Mesendoderm (in vitro differentiated cells): ENCODE data around the gene TUT4.
A peak's percentile ranks its signal among the peaks of the same experiment; 100 is the strongest.
"Not testable (repeated sequence)": the region's sequence is repeated elsewhere in the genome, so short reads cannot be mapped to it uniquely, and the experiment has no call there.

Experiments
- DNase-seq: peaks from one replicate; pipeline ENCODE4 v3.0.0; 2013
- H2AK5ac ChIP-seq: 2 replicates; pipeline ENCODE4 v1.6.1; 2013; ENCODE audit warnings: low read length, inconsistent platforms
- H2BK120ac ChIP-seq: 2 replicates; pipeline ENCODE4 v1.6.1; 2013; ENCODE audit warnings: low read depth, mild to moderate bottlenecking, low read length, moderate library complexity, mixed read lengths
- H2BK15ac ChIP-seq: replicated peaks from 2 replicates; pipeline ENCODE4 v1.6.1; 2013; ENCODE audit warnings: low read depth, mild to moderate bottlenecking, moderate library complexity
- H2BK5ac ChIP-seq: 2 replicates; pipeline ENCODE4 v1.6.1; 2013; ENCODE audit warnings: low read length, inconsistent platforms
- H3K18ac ChIP-seq: 2 replicates; pipeline ENCODE4 v1.6.1; 2013; ENCODE audit warnings: mild to moderate bottlenecking, low read length, mixed read lengths
- H3K23ac ChIP-seq: one replicate; pipeline ENCODE4 v1.6.1; 2013; ENCODE audit warnings: low read length
- H3K27ac ChIP-seq: 2 replicates; pipeline ENCODE4 v1.5.1; 2013; ENCODE audit warnings: low read depth, mild to moderate bottlenecking, inconsistent platforms, low read length, moderate library complexity
- H3K27me3 ChIP-seq: 2 replicates; pipeline ENCODE4 v1.6.1; 2013; ENCODE audit warnings: low read length, control low read depth, mild to moderate bottlenecking, inconsistent platforms; ENCODE audit not compliant: insufficient read depth, poor library complexity
- H3K36me3 ChIP-seq: 2 replicates; pipeline ENCODE4 v1.6.1; 2013; ENCODE audit warnings: low read length, inconsistent platforms; ENCODE audit not compliant: control insufficient read depth, insufficient read depth
- H3K4ac ChIP-seq: one replicate; pipeline ENCODE4 v1.6.1; 2013; ENCODE audit warnings: low read depth, mild to moderate bottlenecking, low read length, moderate library complexity
- H3K4me1 ChIP-seq: 2 replicates; pipeline ENCODE4 v1.6.1; 2013; ENCODE audit warnings: low read depth, low read length, inconsistent platforms; ENCODE audit not compliant: control insufficient read depth
- H3K4me2 ChIP-seq: 2 replicates; pipeline ENCODE4 v1.6.1; 2013; ENCODE audit warnings: low read length
- H3K4me3 ChIP-seq: 2 replicates; pipeline ENCODE4 v1.5.1; 2013; ENCODE audit warnings: mild to moderate bottlenecking, low read length
- H3K56ac ChIP-seq: one replicate; pipeline ENCODE4 v1.6.1; 2013; ENCODE audit warnings: low read length
- H3K79me1 ChIP-seq: 2 replicates; pipeline ENCODE4 v1.6.1; 2013; ENCODE audit warnings: low read length, inconsistent platforms
- H3K79me2 ChIP-seq: 2 replicates; pipeline ENCODE4 v1.6.1; 2013; ENCODE audit warnings: mild to moderate bottlenecking, low read length; ENCODE audit not compliant: control insufficient read depth, insufficient read depth
- H3K9ac ChIP-seq: 2 replicates; pipeline ENCODE4 v1.6.1; 2013; ENCODE audit warnings: low read length, inconsistent platforms
- H4K5ac ChIP-seq: one replicate; pipeline ENCODE4 v1.6.1; 2013; ENCODE audit warnings: low read length
- H4K8ac ChIP-seq: one replicate; pipeline ENCODE4 v1.6.1; 2013; ENCODE audit warnings: low read depth, mild to moderate bottlenecking, control low read depth, low read length, moderate library complexity
- WGBS: extraction: QIAGEN DNeasy Blood & Tissue Kit; methylation state at CpG from one replicate; pipeline ENCODE4 v1.1.7; 2013; ENCODE audit warnings: low lambda C conversion rate, missing lambda C conversion rate; ENCODE audit not compliant: insufficient coverage; ENCODE audit errors: extremely low coverage; 5-methylcytosine and 5-hydroxymethylcytosine counted together

TUT4 gene

GRCh38 chr1:52578066-52578465, 25.2 kb upstream of the TUT4 start:
- H3K23ac ChIP-seq, H2BK15ac ChIP-seq, DNase-seq, H3K4me3 ChIP-seq, H3K36me3 ChIP-seq, H3K4me2 ChIP-seq, H3K27ac ChIP-seq, H2AK5ac ChIP-seq, H3K4me1 ChIP-seq, H3K79me1 ChIP-seq, H3K79me2 ChIP-seq, H2BK120ac ChIP-seq, H4K8ac ChIP-seq, H2BK5ac ChIP-seq, H3K56ac ChIP-seq, H3K4ac ChIP-seq, H4K5ac ChIP-seq, H3K18ac ChIP-seq, H3K9ac ChIP-seq, H3K27me3 ChIP-seq: not testable (repeated sequence)
- no CpG with 5 or more reads among the region's 3 CpGs for WGBS

- Histone ChIP-seq H4K5ac (no peak overlapping the region), H2AK5ac (no peak overlapping the region), H3K18ac (no peak overlapping the region), H2BK120ac (no peak overlapping the region), H3K9ac (no peak overlapping the region), H3K4ac (no peak overlapping the region), H2BK5ac (no peak overlapping the region), H3K4me3 (no peak overlapping the region), H3K23ac (no peak overlapping the region), H3K36me3 (no peaks in the 10 kb centered on the region), H2BK15ac (no peak overlapping the region), H3K27ac (no peak overlapping the region), H4K8ac (no peak overlapping the region), H3K4me1 (no peaks in the 10 kb centered on the region), H3K27me3 (no peaks in the 10 kb centered on the region), H3K56ac (no peak overlapping the region), H3K79me2 (no peaks in the 10 kb centered on the region), H3K79me1 (no peaks in the 10 kb centered on the region), H3K4me2 (no peak overlapping the region)
- no CpG with 5 or more reads among the region's 1 CpG for WGBS
- no peak for DNase-seq
Observed at GRCh38 chr1:52576074-52576473, 23.2 kb upstream of the TUT4 start.

DNA sequence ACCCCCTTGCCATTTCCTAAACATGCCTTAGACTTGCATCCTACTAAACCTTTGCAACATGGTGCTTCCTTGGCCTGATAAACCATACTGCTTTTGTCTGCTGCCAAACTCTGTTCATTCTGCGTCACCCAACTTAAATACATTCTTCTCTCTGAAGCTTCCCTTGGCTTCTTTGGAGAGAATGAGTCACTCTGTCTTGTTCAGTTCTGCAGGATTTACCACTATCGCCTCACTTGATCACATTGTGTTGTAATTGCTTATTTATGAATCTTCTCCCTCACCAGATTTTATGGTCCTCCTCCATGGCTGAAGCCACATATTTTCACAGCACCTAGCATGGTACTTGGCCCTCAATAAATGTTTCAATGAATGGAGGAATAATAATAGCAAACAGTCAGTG, 21.7 kb upstream of the TUT4 start:
- Histone ChIP-seq H3K27ac (no peak overlapping the region), H2BK15ac (no peak overlapping the region), H4K8ac (no peak overlapping the region), H2AK5ac (no peak overlapping the region), H3K9ac (no peak overlapping the region), H4K5ac (no peak overlapping the region), H3K18ac (no peak overlapping the region), H3K56ac (no peak overlapping the region), H3K36me3 (no peaks in the 10 kb centered on the region), H3K79me2 (no peaks in the 10 kb centered on the region), H2BK120ac (no peak overlapping the region), H3K23ac (no peak overlapping the region), H3K4me2 (no peak overlapping the region), H2BK5ac (no peak overlapping the region), H3K4ac (no peak overlapping the region), H3K27me3 (no peaks in the 10 kb centered on the region), H3K79me1 (no peaks in the 10 kb centered on the region), H3K4me1 (no peaks in the 10 kb centered on the region), H3K4me3 (no peak overlapping the region)
- no peak for DNase-seq
- no CpG with 5 or more reads among the region's 2 CpGs for WGBS

DNA sequence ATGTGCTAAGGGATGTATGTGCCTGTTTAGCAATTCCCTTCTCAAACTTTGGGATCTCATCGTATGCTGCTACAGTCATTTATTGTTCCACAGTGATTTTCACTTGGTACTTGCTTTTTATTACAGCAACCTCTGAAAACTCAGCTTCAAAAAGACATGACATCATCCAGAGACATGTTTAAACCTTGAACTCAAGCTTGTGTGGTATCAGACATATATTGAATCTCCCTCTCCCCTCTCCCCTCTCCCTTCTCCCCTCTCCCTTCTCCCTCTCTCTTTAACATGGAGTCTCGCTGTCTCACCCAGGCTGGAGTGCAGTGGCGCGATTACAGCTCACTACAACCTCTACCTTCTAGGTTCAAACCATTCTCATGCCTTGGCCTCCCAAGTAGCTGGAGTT, 19.5 kb upstream of the TUT4 start:
- Histone ChIP-seq H3K27me3 (no peaks in the 10 kb centered on the region), H3K4me2 (no peak overlapping the region), H3K36me3 (no peaks in the 10 kb centered on the region), H2BK5ac (no peak overlapping the region), H2BK120ac (no peak overlapping the region), H3K18ac (no peak overlapping the region), H4K8ac (no peak overlapping the region), H2AK5ac (no peak overlapping the region), H3K27ac (no peak overlapping the region), H3K9ac (no peak overlapping the region), H3K4me3 (no peak overlapping the region), H3K23ac (no peak overlapping the region), H3K56ac (no peak overlapping the region), H3K79me1 (no peaks in the 10 kb centered on the region), H3K79me2 (no peaks in the 10 kb centered on the region), H3K4me1 (no peaks in the 10 kb centered on the region), H4K5ac (no peak overlapping the region), H2BK15ac (no peak overlapping the region), H3K4ac (no peak overlapping the region)
- no CpG with 5 or more reads among the region's 4 CpGs for WGBS
- DNase-seq = no peak

GRCh38 chr1:52571783-52572182, 18.9 kb upstream of the TUT4 start:
- Histone ChIP-seq H3K4me2 (no peak overlapping the region), H2BK15ac (no peak overlapping the region), H2BK120ac (no peak overlapping the region), H3K36me3 (no peaks in the 10 kb centered on the region), H4K8ac (no peak overlapping the region), H3K56ac (no peak overlapping the region), H3K23ac (no peak overlapping the region), H3K4me3 (no peak overlapping the region), H3K4me1 (no peaks in the 10 kb centered on the region), H3K79me2 (no peaks in the 10 kb centered on the region), H3K79me1 (no peaks in the 10 kb centered on the region), H2AK5ac (no peak overlapping the region), H3K27me3 (no peaks in the 10 kb centered on the region), H3K9ac (no peak overlapping the region), H3K27ac (no peak overlapping the region), H2BK5ac (no peak overlapping the region), H3K4ac (no peak overlapping the region), H3K18ac (no peak overlapping the region), H4K5ac (no peak overlapping the region)
- WGBS = no CpG with 5 or more reads among the region's 1 CpG
- DNase-seq = peak; percentile 68

DNA sequence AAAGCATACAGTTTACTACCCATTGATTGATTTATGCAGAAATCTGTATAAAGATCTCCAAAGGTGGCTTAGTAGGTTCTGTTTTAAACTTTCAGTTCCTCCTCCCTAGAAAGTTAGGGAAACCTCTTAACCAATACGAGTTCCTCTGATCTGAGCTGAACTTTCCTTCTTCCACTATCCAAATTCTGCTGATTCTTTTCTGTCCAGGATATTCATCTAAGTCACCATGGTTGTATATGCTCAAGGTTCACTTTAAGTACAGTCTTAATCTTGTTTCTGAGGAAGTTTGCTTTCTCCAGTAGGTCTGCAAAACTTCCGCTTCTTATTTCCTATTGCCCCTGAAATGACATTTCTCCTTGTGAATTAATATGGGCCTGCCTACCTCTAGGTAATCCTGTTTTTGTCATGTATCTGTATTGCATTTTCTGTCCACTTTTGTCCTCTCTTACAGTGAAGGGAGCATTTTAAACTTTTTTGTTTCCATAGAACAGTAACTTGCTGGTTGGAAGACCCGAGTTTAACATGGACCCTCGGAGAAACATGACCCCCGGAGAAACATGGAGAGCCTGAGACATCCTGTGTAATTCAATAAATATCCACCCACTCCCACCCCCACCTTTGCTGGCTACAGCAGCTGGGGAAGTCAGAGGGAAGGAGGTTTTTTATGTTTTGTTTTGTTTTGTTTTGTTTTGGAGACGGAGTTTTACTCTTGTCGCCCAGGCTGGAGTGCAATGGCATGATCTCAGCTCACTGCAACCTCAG, 16.7 kb upstream of the TUT4 start:
- Histone ChIP-seq H2AK5ac (no peak overlapping the region), H3K56ac (no peak overlapping the region), H3K27ac (no peak overlapping the region), H3K9ac (no peak overlapping the region), H3K79me2 (no peaks in the 10 kb centered on the region), H3K18ac (no peak overlapping the region), H3K4ac (no peak overlapping the region), H4K5ac (no peak overlapping the region), H3K27me3 (no peaks in the 10 kb centered on the region), H4K8ac (no peak overlapping the region), H3K36me3 (no peaks in the 10 kb centered on the region), H3K23ac (no peak overlapping the region), H3K4me2 (no peak overlapping the region), H2BK5ac (no peak overlapping the region), H3K4me1 (no peaks in the 10 kb centered on the region), H2BK15ac (no peak overlapping the region), H3K4me3 (no peak overlapping the region), H2BK120ac (no peak overlapping the region), H3K79me1 (no peaks in the 10 kb centered on the region)
- no peak for DNase-seq
- no CpG with 5 or more reads among the region's 7 CpGs for WGBS
